Endothelial cell of umbilical vein (primary cell): Measurements from ENCODE around the gene CDH11. TPM values are rescaled to one million over a fixed set of nuclear protein-coding genes. Genes with fewer than 3 reads are reported as not detected.

Source experiments
- BruUV-seq: library from RNA; stranded (reverse); fragments of 400-500 nt; replicated peaks from 2 replicates; lab custom pipeline; 2021; lab: Mats Ljungman, UMichigan
- CTCF ChIA-PET: fragments of 300-600, 350-600 bp; sonication (Branson Sonifier 250); formaldehyde crosslinking; loops from one replicate; lab custom pipeline; 2021; ENCODE audit warnings: antibody characterized with exemption, inconsistent platforms; lab: Charles Lee
- POLR2A ChIA-PET: fragments of 300-600, 350-600 bp; sonication (Branson Sonifier 250); formaldehyde crosslinking; loops from one replicate; lab custom pipeline; 2021; ENCODE audit warnings: antibody characterized with exemption, inconsistent platforms; lab: Charles Lee
- DNase-seq: peaks from one replicate; pipeline ENCODE4 v3.0.0-alpha.2; 2011; ENCODE audit warnings: low read depth, low spot score
- FAIRE-seq: peaks from 2 replicates; lab custom pipeline; 2011; peaks lifted over from hg19 to GRCh38; lab: Jason Lieb, UNC
- H2AFZ ChIP-seq: 2 replicates; pipeline ENCODE4 v1.6.0; 2012; ENCODE audit warnings: low read depth, low read length, control low read depth, inconsistent platforms
- H3K27ac ChIP-seq: 2 replicates; pipeline ENCODE4 v1.5.1; 2011; ENCODE audit warnings: low read depth, mild to moderate bottlenecking, control low read depth, low read length, moderate library complexity; ENCODE audit not compliant: insufficient read depth
- H3K27me3 ChIP-seq, 2 experiments: 2 replicates each; pipeline versions ENCODE4 v1.6.0 to v1.6.1; 2011; ENCODE audit warnings: low read length in 2 of 2, mixed read lengths in 1 of 2; ENCODE audit not compliant: control insufficient read depth in 2 of 2, insufficient read depth in 2 of 2
- H3K36me3 ChIP-seq, 2 experiments: 2 replicates in 1 of 2; 3 replicates in 1 of 2; pipeline ENCODE4 v1.5.1; 2011; ENCODE audit warnings: low read length in 2 of 2, mild to moderate bottlenecking in 1 of 2, moderate library complexity in 1 of 2; ENCODE audit not compliant: control insufficient read depth in 2 of 2, insufficient read depth in 2 of 2; ENCODE audit errors: extremely low read depth in 1 of 2
- H3K4me1 ChIP-seq: 3 replicates; pipeline ENCODE4 v1.5.1; 2011; ENCODE audit warnings: mild to moderate bottlenecking, low read length; ENCODE audit not compliant: control insufficient read depth, insufficient read depth; ENCODE audit errors: extremely low read depth
- H3K4me2 ChIP-seq: 2 replicates; pipeline ENCODE4 v1.6.1; 2011; ENCODE audit warnings: low read length, control low read depth, mixed read lengths; ENCODE audit not compliant: insufficient read depth
- H3K4me3 ChIP-seq, 3 experiments: fragments of 200-600 bp in 1 of 3; sonication (generic), shearing (Covaris generic) in 1 of 3; replicated peaks in 1 of 3; 2 replicates each; pipeline ENCODE4 v1.5.1; 2011 to 2016; ENCODE audit warnings: control low read depth in 3 of 3, low read length in 3 of 3, mild to moderate bottlenecking in 2 of 3, inconsistent platforms in 1 of 3, low read depth in 1 of 3, moderate library complexity in 1 of 3; ENCODE audit not compliant: insufficient read depth in 1 of 3
- H3K79me2 ChIP-seq: 2 replicates; pipeline ENCODE4 v1.6.0; 2012; ENCODE audit warnings: low read length, inconsistent platforms; ENCODE audit not compliant: control insufficient read depth, insufficient read depth
- H3K9ac ChIP-seq: replicated peaks from 2 replicates; pipeline ENCODE3; 2011; ENCODE audit warnings: low read length, control low read depth; ENCODE audit not compliant: insufficient read depth; ENCODE audit errors: extremely low read depth
- H3K9me1 ChIP-seq: replicated peaks from 3 replicates; pipeline ENCODE4 v1.6.0; 2011; ENCODE audit warnings: mild to moderate bottlenecking, low read length; ENCODE audit not compliant: control insufficient read depth, insufficient read depth; ENCODE audit errors: extremely low read depth
- H3K9me3 ChIP-seq: replicated peaks from 2 replicates; pipeline ENCODE4 v1.5.1; 2012; ENCODE audit warnings: low read length, inconsistent platforms; ENCODE audit not compliant: control insufficient read depth, insufficient read depth
- H4K20me1 ChIP-seq: replicated peaks from 2 replicates; pipeline ENCODE3; 2011; ENCODE audit warnings: mild to moderate bottlenecking, low read length; ENCODE audit not compliant: control insufficient read depth, insufficient read depth; ENCODE audit errors: extremely low read depth
- CTCF ChIP-seq, 2 donors: IDR thresholded peaks; 1 replicate in 1 of 2; 2 replicates in 1 of 2; pipeline ENCODE4 v1.5.1; 2011; ENCODE audit warnings: low read length in 2 of 2, mild to moderate bottlenecking in 2 of 2, moderate library complexity in 2 of 2, control low read depth in 1 of 2, inconsistent platforms in 1 of 2, low read depth in 1 of 2; ENCODE audit not compliant: insufficient read depth in 1 of 2; ENCODE audit errors: extremely low read depth in 1 of 2
- EZH2 ChIP-seq: IDR thresholded peaks from 2 replicates; pipeline ENCODE4 v1.6.1; 2012; ENCODE audit warnings: borderline replicate concordance, low read depth, mild to moderate bottlenecking, moderate library complexity, low read length, inconsistent platforms; ENCODE audit not compliant: severe bottlenecking
- FOS ChIP-seq: IDR thresholded peaks from 2 replicates; pipeline ENCODE4 v1.6.1; 2011; ENCODE audit warnings: mild to moderate bottlenecking, low read length, moderate library complexity, borderline replicate concordance; ENCODE audit not compliant: insufficient read depth
- GATA2 ChIP-seq: IDR thresholded peaks from 2 replicates; pipeline ENCODE4 v1.7.0; 2011; ENCODE audit warnings: low read depth, mild to moderate bottlenecking, moderate library complexity, mixed read lengths, low read length; ENCODE audit not compliant: insufficient read length, insufficient read depth
- JUN ChIP-seq: IDR thresholded peaks from 2 replicates; pipeline ENCODE4 v1.6.1; 2011; ENCODE audit warnings: borderline replicate concordance, low read depth; ENCODE audit not compliant: insufficient read length, insufficient read depth
- MAX ChIP-seq: IDR thresholded peaks from 2 replicates; pipeline ENCODE4 v1.6.1; 2011; ENCODE audit not compliant: insufficient read depth, insufficient read length
- MYC ChIP-seq: IDR thresholded peaks from one replicate; pipeline ENCODE4 v1.6.1; 2011; ENCODE audit warnings: mild to moderate bottlenecking, low read depth, low read length
- POLR2A ChIP-seq: IDR thresholded peaks from 2 replicates; pipeline ENCODE4 v1.6.1; 2012; ENCODE audit warnings: low read depth, mild to moderate bottlenecking, control low read depth, low read length
- POLR2AphosphoS5 ChIP-seq: IDR thresholded peaks from 2 replicates; pipeline ENCODE4 v1.6.1; 2012; ENCODE audit warnings: low read depth, mild to moderate bottlenecking, control low read depth, low read length, moderate library complexity; ENCODE audit not compliant: insufficient read depth
- dilution Hi-C: fragments of 300-500 bp; cut with MboI; formaldehyde crosslinking; loops from one replicate; pipeline ENCODE4 v1.15.0; 2019; ENCODE audit warnings: low sequenced_read_pairs; ENCODE audit not compliant: extremely low pct_ligation_motif_present
- intact Hi-C: fragments of 100-400 bp; cut with micrococcal nuclease; formaldehyde crosslinking; loops from one replicate; pipeline ENCODE4 v1.10.0; 2022
- polyA plus RNA-seq, 4 experiments: library from polyadenylated mRNA; depleted of rRNA in 3 of 4; stranded (reverse) in 3 of 4; unstranded in 1 of 4; fragments of >200 nt; gene quantifications; 2 replicates each; pipeline versions ENCODE4 v1.2.1 to v1.2.3, GENCODE V29; 2011 to 2012; ENCODE audit warnings: missing spikeins in 1 of 4
- total RNA-seq: library from RNA; stranded (reverse); gene quantifications from 2 replicates; pipeline ENCODE4 v1.2.3, GENCODE V29; 2021

Gene CDH11
- total and polyA plus RNA-seq, 2 donors (not counting 3 experiments of a cell fraction or from before 2014, with no cell fraction given), result 30.4 to 32.7 TPM

GRCh38 chr16:65142276-65142675, 20.4 kb upstream of the CDH11 start:
- TF ChIP-seq POLR2AphosphoS5 (no peak), JUN (no peak), EZH2 (no peak), CTCF (IDR thresholded peaks at IDR 0.05; ENCODE audit: extremely low read depth in 1 of 2, insufficient read depth in 1 of 2, low read depth in 1 of 2, low read length in 2 of 2) (no peak), POLR2A (no peak), MYC (no peak), FOS (no peak), GATA2 (no peak), MAX (no peak)
- CTCF ChIA-PET, result interaction anchor here (2.2 kb wide), 1 partner anchor 8 kb away, joined by 6 read pairs; no protein-coding TSS in a partner anchor
- FAIRE-seq (no peak), DNase-seq (no peak)
- no peak overlapping the region for H3K4me3 ChIP-seq
- no TSS peak for BruUV-seq
- no peak overlapping the region for H3K4me2 ChIP-seq
- no peaks in the 10 kb centered on the region for H3K4me1 ChIP-seq
- intact Hi-C loops, result no loop called here
- no peak overlapping the region for H2AFZ ChIP-seq
- H3K79me2 ChIP-seq, result no peaks in the 10 kb centered on the region
- dilution Hi-C loops, result no loop called here
- H3K9me1 ChIP-seq, result no peaks in the 10 kb centered on the region
- H4K20me1 ChIP-seq, result no peaks in the 10 kb centered on the region
- no peaks in the 10 kb centered on the region for H3K27me3 ChIP-seq
- POLR2A ChIA-PET, result no interaction called here
- H3K27ac ChIP-seq, result no peak overlapping the region
- no peaks in the 10 kb centered on the region for H3K9me3 ChIP-seq
- H3K36me3 ChIP-seq, result no peaks in the 10 kb centered on the region
- no peak overlapping the region for H3K9ac ChIP-seq
